Right atrium auricular region (tissue), 2 donors: Measurements from ENCODE around the gene P3R3URF. TPM values are rescaled to one million over a fixed set of nuclear protein-coding genes. Genes with fewer than 3 reads are reported as not detected.

Source experiments
- DNase-seq: peaks from one replicate; pipeline ENCODE4 v3.0.0-alpha.2; 2019; ENCODE audit warnings: low spot score
- H3K27ac ChIP-seq, 2 donors: fragments of 200-600 bp; sonication (generic); 1 replicate in 1 of 2; 2 replicates in 1 of 2; pipeline ENCODE4 v1.5.1; 2016 to 2019
- H3K27me3 ChIP-seq, 2 donors: fragments of 200-600 bp; sonication (generic); one replicate each; pipeline versions ENCODE4 v1.5.1 to v1.6.0; 2017 to 2019
- H3K36me3 ChIP-seq: fragments of 200-600 bp; sonication (generic); one replicate; pipeline ENCODE4 v1.5.1; 2016
- H3K4me1 ChIP-seq, 2 donors: fragments of 200-600 bp; sonication (generic); one replicate each; pipeline versions ENCODE4 v1.5.1 to v1.6.0; 2017 to 2019
- H3K4me3 ChIP-seq, 2 donors: fragments of 200-600 bp; sonication (generic); 1 replicate in 1 of 2; 2 replicates in 1 of 2; pipeline ENCODE4 v1.5.1; 2017 to 2019; ENCODE audit warnings: mild to moderate bottlenecking in 1 of 2, moderate library complexity in 1 of 2
- H3K9me3 ChIP-seq, 2 donors: fragments of 200-600 bp; sonication (generic); one replicate each; pipeline ENCODE4 v1.5.1; 2019
- CTCF ChIP-seq, 2 donors: fragments of 200-600 bp; sonication (generic); IDR thresholded peaks; one replicate each; pipeline ENCODE4 v1.5.1; 2019; ENCODE audit warnings: antibody characterized with exemption in 2 of 2
- total RNA-seq, 2 donors: library from RNA; depleted of rRNA; stranded (reverse); fragments of >200 nt; gene quantifications; one replicate each; pipeline ENCODE4 v1.1.0, GENCODE V29; 2016

The P3R3URF gene
- total RNA-seq, 2 donors from 2014 or later, result not detected

GRCh38 chr1:46219551-46220520 lies 43.5 kb upstream of the P3R3URF start:
- H3K36me3 ChIP-seq, result peaks cover 4% of the 10 kb centered on the region
- no peaks in the 10 kb centered on the region for H3K9me3 ChIP-seq
- H3K4me3 ChIP-seq, result no peak overlapping the region
- TF ChIP-seq CTCF (IDR thresholded peaks at IDR 0.05), result no peak
- no peaks in the 10 kb centered on the region for H3K27me3 ChIP-seq
- no peak for DNase-seq
- H3K27ac ChIP-seq, result no peak overlapping the region
- H3K4me1 ChIP-seq, result no peaks in the 10 kb centered on the region

GRCh38 chr1:46218443-46218842 lies 42.2 kb upstream of the P3R3URF start:
- Histone ChIP-seq H3K4me1 (no peaks in the 10 kb centered on the region), H3K9me3 (no peaks in the 10 kb centered on the region), H3K36me3 (peaks cover 4% of the 10 kb centered on the region), H3K27ac (no peak overlapping the region), H3K4me3 (no peak overlapping the region), H3K27me3 (no peaks in the 10 kb centered on the region)
- TF ChIP-seq CTCF (IDR thresholded peaks at IDR 0.05), result no peak
- no peak for DNase-seq

- H3K27ac ChIP-seq, result no peak overlapping the region
These were observed 39.2 kb upstream of the P3R3URF start for GRCh38 chr1:46215504-46215903.

GRCh38 chr1:46211051-46211450 lies 34.8 kb upstream of the P3R3URF start:
- no peak for TF ChIP-seq CTCF (IDR thresholded peaks at IDR 0.05)
- H3K27me3 ChIP-seq, result no peaks in the 10 kb centered on the region
- H3K36me3 ChIP-seq, result no peaks in the 10 kb centered on the region
- H3K27ac ChIP-seq, result no peak overlapping the region
- no peaks in the 10 kb centered on the region for H3K9me3 ChIP-seq
- no peak for DNase-seq
- no peak overlapping the region for H3K4me3 ChIP-seq
- peaks cover 0 to 11% of the 10 kb centered on the region in 2 donors for H3K4me1 ChIP-seq

More at GRCh38 chr1:46215504-46215903, 39.2 kb upstream of the P3R3URF start:
- DNase-seq, result no peak
- no peak for TF ChIP-seq CTCF (IDR thresholded peaks at IDR 0.05)
- H3K36me3 ChIP-seq, result no peaks in the 10 kb centered on the region
- no peaks in the 10 kb centered on the region for H3K4me1 ChIP-seq
- no peak overlapping the region for H3K4me3 ChIP-seq
- no peaks in the 10 kb centered on the region for H3K27me3 ChIP-seq
- no peaks in the 10 kb centered on the region for H3K9me3 ChIP-seq

GRCh38 chr1:46210561-46210960 lies 34.3 kb upstream of the P3R3URF start:
- Histone ChIP-seq H3K27ac (no peak overlapping the region), H3K4me3 (no peak overlapping the region), H3K4me1 (peaks cover 0 to 16% of the 10 kb centered on the region in 2 donors), H3K27me3 (no peaks in the 10 kb centered on the region), H3K36me3 (no peaks in the 10 kb centered on the region), H3K9me3 (no peaks in the 10 kb centered on the region)
- DNase-seq, result no peak
- TF ChIP-seq CTCF (IDR thresholded peaks at IDR 0.05), result no peak
